ENCODE results near the gene SRPX.

The SRPX gene

DNA sequence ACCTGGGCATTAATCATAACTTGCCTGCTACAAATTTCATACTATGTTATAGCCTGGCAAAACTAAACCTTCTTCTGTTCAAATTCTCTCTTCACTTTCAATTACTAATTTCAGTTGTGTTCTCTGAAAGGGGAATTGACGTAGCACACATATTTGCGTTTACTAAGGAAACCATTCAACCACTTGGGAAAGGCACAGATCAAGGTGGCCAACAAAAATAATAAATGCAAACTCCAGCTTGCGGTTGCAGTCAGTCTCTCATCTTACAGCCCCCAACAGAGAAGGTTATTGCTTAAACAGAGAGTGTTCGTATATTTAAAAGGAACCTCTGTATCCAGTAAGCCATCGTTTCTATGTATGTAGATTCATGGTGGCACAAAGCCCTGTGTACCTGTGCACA is 4.0 kb downstream of the SRPX start:
- Histone ChIP-seq H2AFZ (ENCODE audit: low read length) (no peak overlapping the region), H4K20me1 (ENCODE audit: insufficient read depth, low read length, poor library complexity, severe bottlenecking) (no peaks in the 10 kb centered on the region), H3K4me2 (ENCODE audit: low read depth, low read length, poor library complexity, severe bottlenecking) (no peak overlapping the region), H3K9ac (ENCODE audit: low read depth, low read length, poor library complexity, severe bottlenecking) (no peak overlapping the region), H3K27me3 (ENCODE audit: insufficient read depth, low read length, poor library complexity, severe bottlenecking) (peaks cover 4% of the 10 kb centered on the region), H3K36me3 (ENCODE audit: insufficient read depth, low read length) (no peaks in the 10 kb centered on the region), H3K79me2 (ENCODE audit: insufficient read depth, low read length) (no peaks in the 10 kb centered on the region), H3K9me3 (ENCODE audit: insufficient read depth, low read depth, low read length) (no peaks in the 10 kb centered on the region), H3F3A (ENCODE audit: low read depth) (no peaks in the 10 kb centered on the region), H3K4me3 (ENCODE audit: low read length, poor library complexity, severe bottlenecking) (no peak overlapping the region), H3K4me1 (ENCODE audit: insufficient read depth, low read length, poor library complexity, severe bottlenecking) (no peaks in the 10 kb centered on the region), H3K9me2 (replicated peaks; ENCODE audit: low read depth, low read length) (no peaks in the 10 kb centered on the region)
- TF ChIP-seq EZH2phosphoT487 (IDR thresholded peaks at IDR 0.05; ENCODE audit: borderline replicate concordance): no peak
- TF ChIP-seq, protein P1, sequence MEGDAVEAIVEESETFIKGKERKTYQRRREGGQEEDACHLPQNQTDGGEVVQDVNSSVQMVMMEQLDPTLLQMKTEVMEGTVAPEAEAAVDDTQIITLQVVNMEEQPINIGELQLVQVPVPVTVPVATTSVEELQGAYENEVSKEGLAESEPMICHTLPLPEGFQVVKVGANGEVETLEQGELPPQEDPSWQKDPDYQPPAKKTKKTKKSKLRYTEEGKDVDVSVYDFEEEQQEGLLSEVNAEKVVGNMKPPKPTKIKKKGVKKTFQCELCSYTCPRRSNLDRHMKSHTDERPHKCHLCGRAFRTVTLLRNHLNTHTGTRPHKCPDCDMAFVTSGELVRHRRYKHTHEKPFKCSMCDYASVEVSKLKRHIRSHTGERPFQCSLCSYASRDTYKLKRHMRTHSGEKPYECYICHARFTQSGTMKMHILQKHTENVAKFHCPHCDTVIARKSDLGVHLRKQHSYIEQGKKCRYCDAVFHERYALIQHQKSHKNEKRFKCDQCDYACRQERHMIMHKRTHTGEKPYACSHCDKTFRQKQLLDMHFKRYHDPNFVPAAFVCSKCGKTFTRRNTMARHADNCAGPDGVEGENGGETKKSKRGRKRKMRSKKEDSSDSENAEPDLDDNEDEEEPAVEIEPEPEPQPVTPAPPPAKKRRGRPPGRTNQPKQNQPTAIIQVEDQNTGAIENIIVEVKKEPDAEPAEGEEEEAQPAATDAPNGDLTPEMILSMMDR (conservative IDR thresholded peaks at IDR 0.05; ENCODE audit: low read length): no peak

DNA sequence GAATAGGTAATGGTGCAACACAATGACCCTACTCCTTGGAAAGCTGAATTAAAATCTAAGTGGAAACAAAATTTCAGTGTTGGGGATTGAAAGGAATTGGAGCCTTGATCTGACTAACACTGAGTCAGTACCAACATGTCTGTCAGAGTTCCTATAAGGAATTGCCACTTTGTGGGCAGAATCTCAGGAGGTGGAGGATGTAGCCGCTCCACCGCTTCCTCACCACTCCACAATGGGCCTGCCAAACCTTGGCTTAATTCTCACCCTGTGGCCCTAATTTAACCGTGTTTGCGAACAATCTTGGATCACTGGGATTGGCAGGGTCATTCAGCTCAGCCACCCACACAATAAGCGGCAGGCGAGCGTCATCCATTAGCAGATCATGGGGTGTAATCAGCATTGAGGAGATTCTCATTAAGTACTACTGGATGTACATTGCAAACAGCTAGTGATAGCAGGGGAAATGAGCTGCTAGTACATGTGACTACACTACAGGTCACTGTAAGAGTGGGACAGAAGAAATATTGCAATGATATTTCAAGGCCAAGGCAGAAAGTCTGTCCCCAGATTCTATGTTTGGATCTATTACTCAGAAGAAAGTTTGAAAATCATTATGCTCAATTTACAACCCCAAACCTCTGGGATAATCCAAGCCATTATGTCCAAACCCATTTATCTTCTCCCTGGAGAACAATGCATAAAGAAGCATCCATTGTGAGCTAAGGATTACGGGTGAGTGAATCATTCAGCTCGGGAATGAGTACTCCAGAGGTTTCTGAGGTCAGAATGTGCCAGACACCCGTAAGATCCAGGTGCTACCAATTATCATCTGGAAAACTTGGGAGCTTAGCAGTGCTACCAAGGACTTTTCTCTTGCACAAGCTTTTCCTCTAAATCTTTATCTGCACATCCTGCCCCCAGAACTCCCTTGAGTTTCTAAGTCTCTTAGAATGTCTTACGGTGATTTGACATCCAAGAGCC is 5.8 kb downstream of the SRPX start:
- no peaks in the 10 kb centered on the region for H3K36me3 ChIP-seq (ENCODE audit: insufficient read depth, low read length)
- TF ChIP-seq EZH2phosphoT487 (IDR thresholded peaks at IDR 0.05; ENCODE audit: borderline replicate concordance): no peak
- TF ChIP-seq, protein P1 (conservative IDR thresholded peaks at IDR 0.05; ENCODE audit: low read length): no peak

DNA sequence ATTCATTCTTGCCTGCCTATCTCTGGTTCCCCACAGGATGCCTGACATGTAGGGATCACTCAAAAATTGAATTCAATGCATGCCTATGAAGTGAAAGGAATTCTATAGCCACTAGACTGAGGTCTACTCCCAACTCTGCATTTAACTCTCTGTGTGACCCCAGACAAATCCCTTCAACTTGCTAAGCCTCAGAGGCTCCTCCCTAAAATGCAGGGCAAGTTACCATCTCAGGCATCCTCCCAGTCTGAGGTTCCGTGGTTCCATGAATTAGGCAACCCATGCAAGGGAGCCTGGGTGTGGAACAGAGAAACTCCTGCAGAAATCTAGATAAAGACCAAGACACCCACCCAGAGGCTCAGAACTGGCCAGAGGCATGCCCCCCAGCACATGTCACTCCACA is 6.6 kb downstream of the SRPX start:
- Histone ChIP-seq H3F3A (ENCODE audit: low read depth) (no peaks in the 10 kb centered on the region), H3K4me2 (ENCODE audit: low read depth, low read length, poor library complexity, severe bottlenecking) (no peak overlapping the region), H3K4me1 (ENCODE audit: insufficient read depth, low read length, poor library complexity, severe bottlenecking) (no peaks in the 10 kb centered on the region), H2AFZ (ENCODE audit: low read length) (no peak overlapping the region), H3K4me3 (ENCODE audit: low read length, poor library complexity, severe bottlenecking) (no peak overlapping the region), H3K9me2 (replicated peaks; ENCODE audit: low read depth, low read length) (no peaks in the 10 kb centered on the region), H3K36me3 (ENCODE audit: insufficient read depth, low read length) (no peaks in the 10 kb centered on the region), H3K9ac (ENCODE audit: low read depth, low read length, poor library complexity, severe bottlenecking) (no peak overlapping the region), H4K20me1 (ENCODE audit: insufficient read depth, low read length, poor library complexity, severe bottlenecking) (no peaks in the 10 kb centered on the region), H3K9me3 (ENCODE audit: insufficient read depth, low read depth, low read length) (no peaks in the 10 kb centered on the region), H3K27me3 (ENCODE audit: insufficient read depth, low read length, poor library complexity, severe bottlenecking) (no peaks in the 10 kb centered on the region), H3K79me2 (ENCODE audit: insufficient read depth, low read length) (no peaks in the 10 kb centered on the region)
- TF ChIP-seq EZH2phosphoT487 (IDR thresholded peaks at IDR 0.05; ENCODE audit: borderline replicate concordance): no peak
- TF ChIP-seq, protein P1 (conservative IDR thresholded peaks at IDR 0.05; ENCODE audit: low read length): no peak

More for the DNA sequence above, 5.8 kb downstream of the SRPX start:
- Histone ChIP-seq H3K4me2 (ENCODE audit: low read depth, low read length, poor library complexity, severe bottlenecking) (no peak overlapping the region), H3K9ac (ENCODE audit: low read depth, low read length, poor library complexity, severe bottlenecking) (no peak overlapping the region), H3K4me3 (ENCODE audit: low read length, poor library complexity, severe bottlenecking) (no peak overlapping the region), H3K4me1 (ENCODE audit: insufficient read depth, low read length, poor library complexity, severe bottlenecking) (no peaks in the 10 kb centered on the region), H3K27me3 (ENCODE audit: insufficient read depth, low read length, poor library complexity, severe bottlenecking) (no peaks in the 10 kb centered on the region), H3K9me2 (replicated peaks; ENCODE audit: low read depth, low read length) (no peaks in the 10 kb centered on the region), H3K79me2 (ENCODE audit: insufficient read depth, low read length) (no peaks in the 10 kb centered on the region), H2AFZ (ENCODE audit: low read length) (no peak overlapping the region), H3K9me3 (ENCODE audit: insufficient read depth, low read depth, low read length) (no peaks in the 10 kb centered on the region), H3F3A (ENCODE audit: low read depth) (no peaks in the 10 kb centered on the region), H4K20me1 (ENCODE audit: insufficient read depth, low read length, poor library complexity, severe bottlenecking) (no peaks in the 10 kb centered on the region)

Measured in Loucy (cell line).